ENCODE results near the gene VAT1L.

VAT1L gene

DNA sequence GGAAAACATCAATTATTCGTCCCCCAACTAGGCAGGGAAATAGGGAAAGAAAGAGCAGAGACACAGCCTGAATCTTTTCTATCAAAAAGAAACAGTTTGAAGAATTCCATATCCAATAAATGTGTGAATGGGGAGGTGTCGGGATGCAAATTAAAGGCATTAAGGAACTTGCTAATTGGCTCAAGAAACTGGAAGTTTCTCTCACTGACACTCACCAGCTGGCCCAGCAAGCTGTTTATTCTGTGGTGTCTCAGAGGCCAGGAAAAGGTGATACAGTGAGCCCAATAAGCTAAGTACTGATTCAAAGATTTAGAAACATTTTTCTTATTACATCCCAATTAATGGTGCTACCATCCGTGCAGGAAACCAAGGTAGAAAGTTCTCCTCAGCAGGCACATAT is 129.6 kb downstream of the VAT1L start:
- in situ Hi-C loops (cut with HindIII; ENCODE audit: low pct_ligation_motif_present, low sequenced_read_pairs): no loop called here
- TF ChIP-seq, protein P1, sequence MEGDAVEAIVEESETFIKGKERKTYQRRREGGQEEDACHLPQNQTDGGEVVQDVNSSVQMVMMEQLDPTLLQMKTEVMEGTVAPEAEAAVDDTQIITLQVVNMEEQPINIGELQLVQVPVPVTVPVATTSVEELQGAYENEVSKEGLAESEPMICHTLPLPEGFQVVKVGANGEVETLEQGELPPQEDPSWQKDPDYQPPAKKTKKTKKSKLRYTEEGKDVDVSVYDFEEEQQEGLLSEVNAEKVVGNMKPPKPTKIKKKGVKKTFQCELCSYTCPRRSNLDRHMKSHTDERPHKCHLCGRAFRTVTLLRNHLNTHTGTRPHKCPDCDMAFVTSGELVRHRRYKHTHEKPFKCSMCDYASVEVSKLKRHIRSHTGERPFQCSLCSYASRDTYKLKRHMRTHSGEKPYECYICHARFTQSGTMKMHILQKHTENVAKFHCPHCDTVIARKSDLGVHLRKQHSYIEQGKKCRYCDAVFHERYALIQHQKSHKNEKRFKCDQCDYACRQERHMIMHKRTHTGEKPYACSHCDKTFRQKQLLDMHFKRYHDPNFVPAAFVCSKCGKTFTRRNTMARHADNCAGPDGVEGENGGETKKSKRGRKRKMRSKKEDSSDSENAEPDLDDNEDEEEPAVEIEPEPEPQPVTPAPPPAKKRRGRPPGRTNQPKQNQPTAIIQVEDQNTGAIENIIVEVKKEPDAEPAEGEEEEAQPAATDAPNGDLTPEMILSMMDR (IDR thresholded peaks at IDR 0.05; ENCODE audit: low read depth, low read length, missing control alignments): no peak
- Histone ChIP-seq H3K36me3 (replicated peaks) (no peaks in the 10 kb centered on the region), H3K27ac (no peak overlapping the region), H3K4me3 (ENCODE audit: low read depth, low read length) (no peak overlapping the region), H3K27me3 (replicated peaks) (no peaks in the 10 kb centered on the region)
- DNase-seq: no peak

DNA sequence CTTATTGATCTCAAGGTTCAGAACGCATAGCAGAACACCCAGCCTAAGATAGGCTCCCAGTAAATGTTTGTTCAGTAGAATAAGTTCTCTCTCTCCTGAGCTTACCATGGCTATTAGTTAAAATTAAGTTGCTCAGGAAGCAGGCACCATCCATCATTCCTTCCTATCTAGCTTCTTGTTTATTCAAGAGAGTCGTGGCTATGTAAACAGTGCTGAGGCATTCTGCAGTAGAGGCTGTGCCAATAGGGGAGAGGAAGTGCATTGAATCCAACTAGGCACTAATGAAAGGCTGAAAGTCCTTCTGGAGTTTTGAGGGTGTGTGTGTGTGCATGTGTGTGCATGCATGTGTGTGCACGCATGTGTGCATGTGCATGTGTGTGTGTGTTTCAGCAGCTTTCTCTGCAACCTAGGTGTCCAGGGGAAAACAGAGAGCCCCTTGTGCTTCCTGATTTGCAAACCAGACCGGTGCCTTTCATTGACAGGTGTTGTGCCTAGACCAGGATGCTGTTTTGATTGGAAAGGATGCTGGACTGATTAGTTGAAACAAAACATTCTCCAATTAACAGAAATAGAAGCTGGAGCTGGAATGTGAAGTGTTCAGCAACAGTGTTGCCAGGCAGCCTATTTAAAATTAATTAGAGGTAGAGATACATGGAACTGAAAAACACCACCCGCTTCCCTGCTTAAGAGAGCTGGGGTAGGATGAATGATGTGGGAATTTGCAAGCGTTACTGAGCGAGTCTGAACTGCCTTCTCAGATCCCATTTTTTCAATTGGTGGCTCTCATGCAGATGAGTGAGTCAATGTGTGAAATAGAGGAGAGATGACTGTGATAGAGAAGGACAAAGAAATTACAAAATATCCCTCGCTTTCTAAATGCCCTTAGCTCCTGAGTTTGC is 130.7 kb downstream of the VAT1L start:
- H3K36me3 ChIP-seq (replicated peaks): no peaks in the 10 kb centered on the region
- no peak for DNase-seq
- no peak overlapping the region for H3K27ac ChIP-seq
- H3K27me3 ChIP-seq (replicated peaks): no peaks in the 10 kb centered on the region
- TF ChIP-seq, protein P1 (IDR thresholded peaks at IDR 0.05; ENCODE audit: low read depth, low read length, missing control alignments): no peak
- H3K4me3 ChIP-seq (ENCODE audit: low read depth, low read length): no peak overlapping the region
- in situ Hi-C loops (cut with HindIII; ENCODE audit: low pct_ligation_motif_present, low sequenced_read_pairs): no loop called here

DNA sequence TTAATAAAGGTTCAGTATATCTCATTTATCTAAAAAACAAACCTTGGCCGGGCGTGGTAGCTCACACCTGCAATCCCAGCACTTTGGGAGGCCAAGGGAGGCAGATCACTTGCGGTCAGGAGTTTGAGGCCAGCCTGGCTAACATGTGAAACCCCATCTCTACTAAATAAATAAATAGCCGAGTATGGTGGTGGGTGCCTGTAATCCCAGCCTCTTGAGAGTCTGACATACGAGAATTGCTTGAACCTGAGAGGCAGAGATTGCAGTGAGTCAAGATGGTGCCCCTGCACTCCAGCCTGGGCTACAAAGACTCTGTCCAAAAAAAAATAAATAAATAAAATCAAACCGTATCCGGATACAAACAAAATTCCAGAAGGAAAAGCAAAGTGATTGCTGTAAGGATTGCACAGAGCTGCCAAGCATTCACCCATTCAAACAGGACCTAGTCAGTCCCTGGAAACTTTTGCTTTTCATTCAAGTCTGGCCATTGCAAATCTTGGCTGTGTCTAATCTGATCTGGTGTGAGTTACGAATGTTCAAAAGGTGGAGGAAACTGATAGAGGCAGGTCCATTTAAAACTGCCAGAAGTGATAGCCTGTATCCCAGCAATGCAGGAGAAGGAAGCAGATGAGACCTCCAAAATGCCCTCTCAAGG is 131.5 kb downstream of the VAT1L start:
- TF ChIP-seq, protein P1 (IDR thresholded peaks at IDR 0.05; ENCODE audit: low read depth, low read length, missing control alignments): no peak
- no peak overlapping the region for H3K4me3 ChIP-seq (ENCODE audit: low read depth, low read length)
- H3K36me3 ChIP-seq (replicated peaks): no peaks in the 10 kb centered on the region
- H3K27me3 ChIP-seq (replicated peaks): no peaks in the 10 kb centered on the region
- in situ Hi-C loops (cut with HindIII; ENCODE audit: low pct_ligation_motif_present, low sequenced_read_pairs): no loop called here
- DNase-seq: no peak
- no peak overlapping the region for H3K27ac ChIP-seq

DNA sequence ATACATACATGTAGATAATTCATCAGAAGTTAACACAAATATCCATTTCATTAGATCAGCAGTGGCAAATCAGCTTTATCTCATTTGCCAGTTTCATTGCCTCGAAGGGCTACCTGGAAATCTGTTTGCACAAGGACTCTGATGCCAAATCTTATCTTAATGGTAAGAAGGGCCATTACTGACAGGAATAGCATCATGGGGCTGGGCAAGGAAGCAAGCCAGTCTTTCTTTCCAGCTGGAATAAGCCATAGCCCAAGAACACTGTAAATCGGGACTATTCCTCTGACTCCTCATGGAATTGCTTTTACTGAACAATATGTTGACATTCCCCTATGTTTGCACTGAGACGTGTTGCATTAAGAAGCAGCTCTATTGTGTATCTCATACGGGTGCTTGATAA is 132.6 kb downstream of the VAT1L start:
- Histone ChIP-seq H3K27me3 (replicated peaks) (no peaks in the 10 kb centered on the region), H3K36me3 (replicated peaks) (no peaks in the 10 kb centered on the region), H3K27ac (no peak overlapping the region), H3K4me3 (ENCODE audit: low read depth, low read length) (no peak overlapping the region)
- TF ChIP-seq, protein P1 (IDR thresholded peaks at IDR 0.05; ENCODE audit: low read depth, low read length, missing control alignments): no peak
- DNase-seq: no peak
- in situ Hi-C loops (cut with HindIII; ENCODE audit: low pct_ligation_motif_present, low sequenced_read_pairs): no loop called here

DNA sequence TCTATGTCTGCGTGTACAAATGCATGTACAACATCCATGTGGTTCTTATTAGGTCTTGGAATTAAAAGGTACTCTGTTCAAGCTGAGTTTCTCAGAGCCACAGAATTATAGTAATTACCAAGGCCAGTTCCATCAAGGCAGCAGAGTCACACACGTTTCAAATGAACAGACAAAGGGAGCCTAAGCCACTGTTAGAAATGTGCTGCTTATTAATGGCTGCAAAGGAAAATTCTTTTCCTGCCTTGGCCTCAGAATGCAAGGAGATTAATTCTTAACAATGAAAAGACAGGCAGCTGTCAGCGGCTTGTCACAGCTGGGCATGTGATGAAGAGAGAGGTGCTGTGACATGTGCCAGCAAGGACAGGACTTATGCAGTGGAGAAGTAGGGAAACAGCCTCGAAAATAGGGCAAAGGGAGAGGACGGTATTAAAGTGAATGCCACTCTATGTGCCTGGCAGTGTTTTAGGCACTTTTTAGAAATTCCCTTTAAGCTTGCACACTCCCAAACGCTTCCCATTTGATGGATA is 133.9 kb downstream of the VAT1L start:
- Histone ChIP-seq H3K4me3 (ENCODE audit: low read depth, low read length) (no peak overlapping the region), H3K27me3 (replicated peaks) (no peaks in the 10 kb centered on the region), H3K27ac (no peak overlapping the region), H3K36me3 (replicated peaks) (no peaks in the 10 kb centered on the region)
- in situ Hi-C loops (cut with HindIII; ENCODE audit: low pct_ligation_motif_present, low sequenced_read_pairs): no loop called here
- DNase-seq: no peak
- TF ChIP-seq, protein P1 (IDR thresholded peaks at IDR 0.05; ENCODE audit: low read depth, low read length, missing control alignments): no peak

Data from brain microvascular endothelial cell (primary cell).